Mucosa of descending colon (tissue), 3 donors: ENCODE results near the gene BEAN1. TPM values are rescaled to one million over a fixed set of nuclear protein-coding genes. Genes with fewer than 3 reads are reported as not detected.
"Not testable (repeated sequence)": the region's sequence is repeated elsewhere in the genome, so short reads cannot be mapped to it uniquely, and the experiment has no call there.

Source experiments
- ATAC-seq: fragments of 200-7000 bp; cut with Tn5 transposase; one replicate; pipeline ENCODE4 v1.9.1; 2020; ENCODE audit warnings: mild to moderate bottlenecking, moderate library complexity
- DNase-seq, 3 donors: peaks; one replicate each; pipeline ENCODE4 v3.0.0-alpha.2; 2020
- H3K36me3 ChIP-seq: fragments of 200-600 bp; one replicate; pipeline ENCODE4 v1.8.0; 2021; ENCODE audit warnings: low read depth, mild to moderate bottlenecking
- H3K4me1 ChIP-seq: fragments of 200-600 bp; one replicate; pipeline ENCODE4 v1.8.0; 2021; ENCODE audit warnings: low read depth, mild to moderate bottlenecking
- H3K4me3 ChIP-seq: fragments of 200-600 bp; one replicate; pipeline ENCODE4 v1.8.0; 2021; ENCODE audit warnings: mild to moderate bottlenecking
- H3K9me3 ChIP-seq: fragments of 200-600 bp; one replicate; pipeline ENCODE4 v1.8.0; 2021; ENCODE audit warnings: mild to moderate bottlenecking
- intact Hi-C, 2 donors: fragments of 100-400 bp; cut with DNase I in 1 of 2; cut with micrococcal nuclease in 1 of 2; formaldehyde crosslinking; loops; one replicate each; pipeline versions ENCODE4 v1.11.0 to v1.11.1; 2022; cut with DNase I, micrococcal nuclease
- total RNA-seq, 3 donors: library from RNA; stranded (reverse); fragmentation: NEBNext Ultra II Directional in 2 of 3; extraction: Animal tissue kit (Norgen Biotek cat#: 25700) in 2 of 3; gene quantifications; one replicate each; pipeline versions ENCODE4 v1.2.1 to v1.2.4, GENCODE V29; 2021 to 2023
- TF ChIP-seq, protein P1 (sequence below): fragments of 200-600 bp; IDR thresholded peaks from one replicate; pipeline ENCODE4 v1.8.0; 2022; ENCODE audit warnings: antibody characterized with exemption, mild to moderate bottlenecking
- donor health status: DM: no; HTN: no; CAD: no; lungs with moderate emphysema.
- donor health status: DM: no; HTN: no; CAD: no.
- donor health status: DM: no; HTN: yes; CAD: no.

The BEAN1 gene
- total RNA-seq, 3 donors from 2014 or later: 0.22 TPM; not detected in 2

- TF ChIP-seq, protein P1, sequence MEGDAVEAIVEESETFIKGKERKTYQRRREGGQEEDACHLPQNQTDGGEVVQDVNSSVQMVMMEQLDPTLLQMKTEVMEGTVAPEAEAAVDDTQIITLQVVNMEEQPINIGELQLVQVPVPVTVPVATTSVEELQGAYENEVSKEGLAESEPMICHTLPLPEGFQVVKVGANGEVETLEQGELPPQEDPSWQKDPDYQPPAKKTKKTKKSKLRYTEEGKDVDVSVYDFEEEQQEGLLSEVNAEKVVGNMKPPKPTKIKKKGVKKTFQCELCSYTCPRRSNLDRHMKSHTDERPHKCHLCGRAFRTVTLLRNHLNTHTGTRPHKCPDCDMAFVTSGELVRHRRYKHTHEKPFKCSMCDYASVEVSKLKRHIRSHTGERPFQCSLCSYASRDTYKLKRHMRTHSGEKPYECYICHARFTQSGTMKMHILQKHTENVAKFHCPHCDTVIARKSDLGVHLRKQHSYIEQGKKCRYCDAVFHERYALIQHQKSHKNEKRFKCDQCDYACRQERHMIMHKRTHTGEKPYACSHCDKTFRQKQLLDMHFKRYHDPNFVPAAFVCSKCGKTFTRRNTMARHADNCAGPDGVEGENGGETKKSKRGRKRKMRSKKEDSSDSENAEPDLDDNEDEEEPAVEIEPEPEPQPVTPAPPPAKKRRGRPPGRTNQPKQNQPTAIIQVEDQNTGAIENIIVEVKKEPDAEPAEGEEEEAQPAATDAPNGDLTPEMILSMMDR: no peak
- DNase-seq: no peak
- Histone ChIP-seq H3K4me1 (no peaks in the 10 kb centered on the region), H3K9me3 (no peaks in the 10 kb centered on the region), H3K4me3 (no peak overlapping the region), H3K36me3 (no peaks in the 10 kb centered on the region)
- intact Hi-C loops: no loop called here
- ATAC-seq: no peak
These were observed 31.8 kb downstream of the BEAN1 start for GRCh38 chr16:66458853-66459252.

- no peaks in the 10 kb centered on the region for H3K36me3 ChIP-seq
- no peaks in the 10 kb centered on the region for H3K4me1 ChIP-seq
- H3K9me3 ChIP-seq: no peaks in the 10 kb centered on the region
- DNase-seq: no peak
- TF ChIP-seq, protein P1: no peak
- ATAC-seq: no peak
- intact Hi-C loops: no loop called here
- H3K4me3 ChIP-seq: no peak overlapping the region
These were observed 32.8 kb downstream of the BEAN1 start for GRCh38 chr16:66459878-66460277.

GRCh38 chr16:66460703-66461102, 33.6 kb downstream of the BEAN1 start:
- TF ChIP-seq, protein P1: no peak
- no peaks in the 10 kb centered on the region for H3K36me3 ChIP-seq
- DNase-seq: no peak
- no peaks in the 10 kb centered on the region for H3K4me1 ChIP-seq
- H3K4me3 ChIP-seq: no peak overlapping the region
- no peaks in the 10 kb centered on the region for H3K9me3 ChIP-seq
- ATAC-seq: no peak
- intact Hi-C loops: no loop called here

DNA sequence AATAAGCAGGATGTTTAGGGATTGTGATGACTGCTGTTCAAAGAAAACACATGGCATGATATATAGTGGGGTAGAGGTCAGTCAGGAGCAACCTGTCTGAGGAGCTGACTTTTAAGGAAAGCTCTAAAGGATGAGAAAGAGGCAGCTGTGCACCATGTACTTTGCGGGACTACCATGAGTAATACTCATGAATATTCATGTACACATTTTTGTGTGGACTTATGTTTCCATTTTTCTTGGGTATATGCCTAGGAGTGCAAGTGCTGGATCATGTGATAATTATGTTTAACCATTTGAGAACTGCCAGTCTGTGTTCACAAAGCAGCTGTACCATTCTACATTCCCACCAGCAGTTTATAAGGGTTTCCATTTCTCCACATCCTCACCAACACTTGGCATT, 35.8 kb downstream of the BEAN1 start:
- Histone ChIP-seq H3K4me1 (no peaks in the 10 kb centered on the region), H3K36me3 (no peaks in the 10 kb centered on the region), H3K4me3 (no peak overlapping the region), H3K9me3 (no peaks in the 10 kb centered on the region)
- intact Hi-C loops: no loop called here
- TF ChIP-seq, protein P1: no peak
- DNase-seq (no peak), ATAC-seq (no peak)

DNA sequence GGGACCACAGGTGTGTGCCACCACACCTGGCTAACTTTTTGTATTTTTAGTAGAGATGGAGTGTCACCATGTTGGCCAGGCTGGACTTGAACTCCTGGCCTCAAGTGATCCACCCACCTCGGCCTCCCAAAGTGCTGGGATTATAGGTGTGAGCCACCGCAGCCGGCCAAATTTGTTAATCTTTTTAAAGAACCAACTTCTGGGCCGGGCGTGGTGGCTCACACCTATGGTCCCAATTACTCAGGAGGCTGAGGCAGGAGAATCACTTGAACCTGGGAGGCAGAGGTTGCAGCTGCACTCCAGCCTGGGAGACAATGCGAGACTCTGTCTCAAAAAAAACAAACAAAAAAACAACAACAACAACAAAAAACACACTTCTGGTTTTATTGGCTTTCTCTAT, 38.9 kb downstream of the BEAN1 start:
- H3K4me1 ChIP-seq, intact Hi-C loops, ATAC-seq, DNase-seq, H3K36me3 ChIP-seq, H3K9me3 ChIP-seq, H3K4me3 ChIP-seq: not testable (repeated sequence)

DNA sequence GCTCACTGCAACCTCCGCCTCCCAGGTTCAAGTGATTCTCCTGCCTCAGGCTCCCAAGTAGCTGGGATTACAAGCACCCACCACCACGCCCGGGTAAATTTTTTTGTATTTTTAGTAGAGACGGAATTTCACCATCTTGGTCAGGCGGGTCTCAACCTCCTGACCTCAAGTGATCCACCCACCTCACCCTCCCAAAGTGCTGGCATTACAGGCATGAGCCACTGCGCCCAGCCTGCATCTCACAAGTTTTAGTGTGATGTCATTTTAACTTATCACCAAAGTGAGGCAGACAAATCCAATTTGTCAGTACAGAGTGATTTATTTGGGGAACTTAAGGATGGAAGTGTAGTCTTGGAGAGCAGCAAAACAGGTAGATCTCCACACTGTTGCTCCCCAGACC, 39.5 kb downstream of the BEAN1 start:
- H3K36me3 ChIP-seq, DNase-seq, H3K9me3 ChIP-seq, ATAC-seq, intact Hi-C loops, H3K4me1 ChIP-seq, H3K4me3 ChIP-seq: not testable (repeated sequence)

DNA sequence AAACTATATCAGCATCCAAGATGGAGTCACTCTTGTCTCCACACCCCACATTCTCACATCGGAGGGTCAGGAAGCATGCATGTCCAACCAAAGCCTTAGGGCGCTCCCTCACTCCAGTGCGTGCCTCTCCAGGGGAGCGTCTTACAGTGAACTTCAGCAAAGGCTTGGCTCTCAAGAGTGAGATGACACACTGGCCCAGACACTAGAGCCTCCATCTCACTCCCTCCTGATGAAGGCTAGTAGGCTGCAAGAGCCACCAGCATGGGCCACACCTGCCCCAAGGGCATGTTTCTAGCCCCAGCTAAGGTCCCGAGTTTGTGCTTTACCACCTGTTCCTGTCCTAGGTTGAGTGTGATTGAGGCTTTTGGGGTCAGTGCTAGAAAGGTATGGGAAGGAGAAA, 40.5 kb downstream of the BEAN1 start:
- no peaks in the 10 kb centered on the region for H3K36me3 ChIP-seq

More for the DNA sequence above, 40.5 kb downstream of the BEAN1 start:
- no peak for DNase-seq
- Histone ChIP-seq H3K4me3 (no peak overlapping the region), H3K4me1 (no peaks in the 10 kb centered on the region), H3K9me3 (no peaks in the 10 kb centered on the region)
- TF ChIP-seq, protein P1: no peak
- intact Hi-C loops: no loop called here
- no peak for ATAC-seq
